ENCODE results near the gene SEPHS1.

DNA sequence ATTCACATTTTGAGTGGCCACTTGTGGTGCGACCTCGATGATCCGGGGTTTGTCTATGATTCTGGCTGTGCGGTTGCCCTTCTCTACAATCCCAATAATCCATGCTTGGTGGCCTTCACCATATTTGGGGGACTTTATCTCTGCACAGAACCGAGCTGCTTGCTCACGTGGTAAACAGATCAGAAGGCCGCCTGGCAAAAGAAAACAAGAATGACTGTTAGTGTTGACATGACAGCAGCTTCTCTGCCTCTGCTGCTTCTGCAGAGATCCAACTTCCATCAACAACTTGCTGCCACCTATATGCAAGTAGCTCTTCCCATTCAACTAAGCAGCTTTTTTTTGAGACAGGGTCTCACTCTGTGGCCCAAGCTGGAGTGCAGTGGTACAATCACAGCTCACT lies 28.9 kb downstream of the SEPHS1 start:
- no peak for TF ChIP-seq GATA3 (IDR thresholded peaks at IDR 0.05; ENCODE audit: low read depth, low read length)
- TF ChIP-seq GATA2 (IDR thresholded peaks at IDR 0.05; ENCODE audit: low read depth, low read length): no peak

All from SH-SY5Y (cell line).